Pons (tissue), 1 donor: ENCODE measurements around the gene THSD4.
A peak's percentile ranks its signal among the peaks of the same experiment; 100 is the strongest.
"Not testable (repeated sequence)": the region's sequence is repeated elsewhere in the genome, so short reads cannot be mapped to it uniquely, and the experiment has no call there.

Source experiments
- DNase-seq: peaks from one replicate; pipeline ENCODE4 v3.0.0-alpha.2; 2016; ENCODE audit warnings: low spot score

The THSD4 gene

DNA sequence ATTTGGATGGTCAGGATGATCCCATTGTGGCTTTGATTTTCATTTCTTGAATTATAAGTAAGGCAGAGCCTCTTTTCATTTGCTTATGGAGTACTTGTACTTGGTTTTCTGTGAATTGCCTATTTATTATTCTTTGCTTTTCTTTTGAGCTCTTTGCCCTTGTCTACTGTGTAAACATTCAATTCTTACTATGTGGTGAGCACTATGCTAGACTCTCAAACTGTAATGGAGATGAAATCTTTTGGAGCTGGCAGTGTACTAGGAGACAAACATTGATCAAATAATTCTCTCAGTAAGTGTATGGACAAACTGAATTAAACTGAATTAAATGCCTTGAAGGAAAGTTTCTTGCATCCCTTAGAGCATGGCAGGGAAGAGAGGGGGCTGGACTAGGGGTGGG lies 608.1 kb downstream of the THSD4 start:
- no peak for DNase-seq

DNA sequence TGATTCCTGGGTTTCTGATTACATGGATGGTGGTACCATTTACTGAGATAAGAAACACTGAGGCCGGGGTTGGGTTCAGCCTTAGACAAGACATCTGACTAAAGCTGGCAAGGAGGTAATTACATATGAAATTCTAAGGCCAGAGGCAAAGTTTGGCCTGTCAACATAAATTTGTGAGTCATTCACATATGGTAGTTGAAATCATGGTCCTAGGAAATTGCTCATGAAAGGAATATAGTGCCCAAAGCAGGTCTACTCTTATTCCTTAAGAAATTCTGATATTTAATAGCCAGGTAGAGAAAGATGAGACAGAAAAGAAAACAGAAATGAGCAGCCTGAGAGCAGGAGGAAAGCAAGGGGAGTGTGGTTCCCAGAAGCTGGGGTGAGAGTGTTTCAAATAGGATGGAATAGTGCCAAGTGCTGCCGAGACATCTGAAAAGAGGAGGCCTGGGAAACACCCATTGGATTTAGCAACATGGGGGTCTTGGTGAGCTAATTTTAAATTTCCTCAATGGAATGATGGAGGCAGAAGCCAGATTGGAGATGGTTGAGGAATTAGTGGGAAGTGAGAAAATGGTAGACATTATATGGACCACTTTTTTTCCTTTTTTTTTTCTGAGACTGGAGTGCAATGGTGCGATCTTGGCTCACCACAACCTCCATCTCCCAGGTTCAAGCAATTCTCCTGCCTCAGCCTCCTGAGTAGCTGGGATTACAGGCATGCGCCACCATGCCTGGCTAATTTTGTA lies 610.1 kb downstream of the THSD4 start:
- DNase-seq = not testable (repeated sequence)

DNA sequence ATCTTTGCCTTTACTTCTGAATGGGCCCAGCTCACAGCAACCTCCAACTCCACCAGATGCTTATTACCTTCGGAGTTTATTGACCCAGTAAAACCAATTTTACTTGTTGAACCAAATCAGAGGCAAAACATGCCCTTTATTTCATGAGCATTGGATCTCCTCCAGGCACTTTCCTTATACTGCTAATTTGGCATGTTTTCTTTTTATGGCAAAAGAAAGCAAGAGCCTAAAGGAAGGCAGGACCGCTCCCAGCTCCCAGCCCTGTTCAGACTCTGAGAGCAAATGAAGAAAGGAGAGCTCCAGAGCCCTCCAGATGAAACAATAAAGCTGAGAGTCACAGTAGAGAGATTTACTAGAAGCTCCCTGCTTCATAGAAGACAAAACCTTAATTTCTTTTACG lies 613.6 kb downstream of the THSD4 start:
- DNase-seq = no peak

DNA sequence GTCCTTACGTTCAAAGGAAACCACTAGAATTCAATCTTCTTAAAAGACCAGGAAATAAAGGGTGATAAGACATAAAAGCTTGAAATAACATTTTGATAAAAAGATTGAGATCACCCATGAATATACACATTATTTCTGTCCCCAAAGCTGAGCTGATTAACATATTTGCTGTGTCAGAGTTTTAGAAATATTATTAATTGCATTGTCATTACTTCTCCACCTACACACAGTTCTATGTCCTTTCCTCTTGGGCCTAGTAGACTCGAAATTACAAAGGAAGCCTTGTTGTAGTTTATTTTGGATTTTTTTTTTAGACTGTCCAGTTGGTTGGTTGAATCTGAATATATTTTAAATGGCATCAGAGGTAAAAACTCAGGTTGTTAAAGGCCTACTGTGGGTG lies 614.0 kb downstream of the THSD4 start:
- DNase-seq = no peak

DNA sequence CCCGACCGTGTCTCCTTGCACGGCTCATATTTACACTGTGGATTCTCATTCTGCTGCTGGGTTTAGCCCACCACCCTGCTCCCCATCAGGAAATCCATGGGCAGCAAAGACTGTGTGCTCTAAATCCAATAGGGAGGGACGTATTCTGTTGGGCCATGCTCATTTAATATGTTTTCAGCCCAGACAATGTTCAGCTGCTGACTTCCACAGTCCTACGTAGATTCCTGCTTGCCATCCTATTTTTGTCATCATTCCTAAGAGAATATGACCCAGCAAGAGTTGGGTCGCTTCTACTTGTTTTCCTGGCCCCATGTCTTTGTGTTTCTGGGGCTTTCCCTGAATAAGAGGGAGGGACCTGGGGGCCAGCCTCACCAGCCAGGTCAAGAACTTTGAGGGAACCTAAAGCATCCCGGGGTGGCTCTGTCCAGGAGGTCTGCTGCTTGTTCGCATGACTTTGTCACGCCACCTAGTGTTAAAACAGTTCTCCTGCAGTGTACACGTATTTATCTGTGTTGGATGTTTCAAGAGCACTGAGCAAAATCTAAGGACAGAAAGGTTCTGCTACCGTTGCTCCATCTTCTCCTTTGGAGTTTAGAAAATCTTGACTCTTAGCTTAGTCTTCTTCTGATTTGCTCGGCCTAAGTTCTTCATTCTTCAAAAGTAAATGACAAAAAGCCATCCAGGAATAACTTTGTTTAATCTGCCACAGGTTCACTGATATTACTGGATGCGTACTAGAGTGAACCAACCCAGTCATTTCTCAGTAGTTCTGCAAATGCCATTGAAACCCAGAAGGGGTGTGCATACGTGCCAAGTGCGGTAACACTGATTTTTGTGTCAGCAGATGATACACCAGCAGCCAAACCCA lies 615.2 kb downstream of the THSD4 start:
- DNase-seq = peak; percentile 68

DNA sequence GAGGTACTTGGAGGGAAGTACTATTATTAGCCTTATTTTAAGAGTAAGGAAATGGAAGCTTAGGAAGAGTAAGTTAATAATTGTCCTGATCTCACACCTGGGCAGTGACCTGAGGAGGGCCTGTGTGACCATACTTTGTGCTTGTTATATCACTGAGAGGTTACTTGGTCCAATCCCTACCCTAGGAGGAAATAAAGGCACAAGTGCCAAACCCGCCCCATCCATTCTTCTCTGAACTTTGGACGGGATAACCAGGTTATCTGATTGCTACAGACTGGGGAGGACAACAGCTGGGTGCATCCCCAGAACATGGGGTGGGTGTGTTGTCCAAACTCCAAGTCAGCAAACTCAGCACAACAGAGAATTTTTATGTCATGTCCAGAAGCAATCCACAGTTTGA lies 617.4 kb downstream of the THSD4 start:
- no peak for DNase-seq

DNA sequence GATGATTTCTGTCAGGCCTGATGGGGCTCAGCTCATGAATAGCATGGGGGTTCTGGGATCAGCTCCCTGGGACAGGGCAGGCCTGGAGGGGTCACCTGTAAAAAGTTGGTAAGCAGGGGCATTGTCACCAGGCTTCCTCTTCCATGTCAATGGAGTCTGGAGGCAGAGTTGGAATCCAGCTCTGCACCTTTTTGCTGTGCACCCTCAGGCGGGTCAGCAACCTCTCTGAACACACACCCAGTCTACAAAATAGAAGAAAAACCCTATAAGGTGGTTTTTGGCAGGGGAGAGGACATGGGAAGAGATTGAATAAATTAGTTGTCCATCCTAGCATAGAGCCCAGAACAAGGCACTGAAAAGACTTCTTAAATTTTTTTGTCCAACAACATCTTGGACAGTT lies 617.9 kb downstream of the THSD4 start:
- DNase-seq = no peak

DNA sequence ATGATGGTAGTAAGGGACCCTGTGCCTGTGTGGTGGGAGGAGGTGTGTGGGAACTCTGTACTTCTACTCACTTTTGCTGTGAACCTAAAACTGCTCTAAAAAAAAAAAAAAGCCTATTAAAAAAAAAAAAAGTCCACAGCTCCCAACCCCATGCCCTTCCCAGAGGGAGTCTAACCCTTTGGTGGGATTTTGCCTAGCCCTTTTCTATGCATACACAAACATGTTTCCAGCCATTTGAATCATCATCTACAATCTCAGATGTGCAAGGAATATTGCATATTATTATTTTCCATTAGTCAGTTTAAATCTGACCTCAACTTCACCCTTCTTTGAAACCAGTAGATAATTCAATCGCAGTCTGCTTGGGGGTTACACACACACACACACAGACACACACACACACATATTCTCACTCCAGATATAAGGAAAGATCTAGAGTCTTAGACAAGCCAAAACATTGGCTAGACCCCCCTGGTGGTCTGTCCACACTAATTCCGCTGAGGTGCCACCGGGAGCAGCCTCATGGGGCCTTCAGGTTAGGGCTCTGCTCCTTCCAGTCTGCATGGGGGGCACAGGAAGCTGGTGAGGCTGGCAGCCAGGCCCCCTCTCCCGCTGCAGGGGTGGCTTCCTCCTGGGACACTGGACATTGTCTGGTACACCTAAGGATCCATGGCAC lies 619.6 kb downstream of the THSD4 start:
- DNase-seq = no peak

DNA sequence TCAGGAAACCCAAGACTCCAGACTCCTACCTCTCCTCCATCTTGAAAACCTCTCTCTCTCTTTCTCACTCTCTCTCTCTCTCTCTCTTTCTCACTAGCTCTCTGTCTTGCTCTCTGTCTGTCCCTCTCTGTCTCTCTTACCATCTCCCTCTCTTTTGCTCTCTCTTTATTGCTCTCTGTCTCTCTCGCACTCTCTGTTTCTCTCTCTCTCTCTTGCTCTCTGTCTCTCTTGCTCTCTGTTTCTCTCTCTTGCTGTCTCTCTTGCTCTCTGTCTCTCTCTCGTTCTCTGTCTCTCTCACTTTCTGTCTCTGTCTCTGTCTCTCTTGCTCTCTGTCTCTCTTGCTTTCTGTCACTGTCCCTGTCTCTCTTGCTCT lies 620.1 kb downstream of the THSD4 start:
- no peak for DNase-seq

DNA sequence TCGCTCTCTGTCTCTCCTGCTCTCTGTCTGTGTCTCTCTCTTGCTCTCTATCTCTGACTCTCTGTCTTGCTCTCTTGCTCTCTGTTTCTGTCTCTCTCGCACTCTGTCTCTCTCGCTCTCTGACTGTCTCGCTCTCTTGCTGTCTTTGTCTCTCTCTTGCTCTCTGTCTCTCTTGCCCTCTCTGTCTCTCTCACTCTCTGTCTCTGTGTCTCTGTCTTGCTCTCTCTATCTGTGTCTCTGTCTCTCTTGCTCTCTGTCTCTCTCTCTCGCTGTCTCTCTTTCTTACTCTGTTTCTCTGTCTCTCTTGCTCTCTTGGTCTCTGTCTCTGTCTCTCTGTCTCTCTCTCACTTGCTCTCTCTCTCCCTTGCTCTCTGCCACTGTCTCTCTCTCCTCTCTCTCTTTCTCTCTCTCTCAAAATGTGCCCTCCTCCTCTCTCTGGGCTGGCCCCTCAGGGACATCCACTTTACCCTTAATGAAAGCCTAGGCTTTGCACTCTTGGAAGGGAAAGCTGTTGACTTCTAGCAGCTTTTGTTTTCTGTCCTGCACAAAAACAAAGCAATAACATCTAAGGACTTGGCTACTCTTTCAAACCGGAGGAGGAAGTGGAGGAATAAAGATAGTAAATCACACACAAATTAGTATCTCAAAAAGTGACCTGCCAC lies 621.1 kb downstream of the THSD4 start:
- peak; percentile 19 for DNase-seq

DNA sequence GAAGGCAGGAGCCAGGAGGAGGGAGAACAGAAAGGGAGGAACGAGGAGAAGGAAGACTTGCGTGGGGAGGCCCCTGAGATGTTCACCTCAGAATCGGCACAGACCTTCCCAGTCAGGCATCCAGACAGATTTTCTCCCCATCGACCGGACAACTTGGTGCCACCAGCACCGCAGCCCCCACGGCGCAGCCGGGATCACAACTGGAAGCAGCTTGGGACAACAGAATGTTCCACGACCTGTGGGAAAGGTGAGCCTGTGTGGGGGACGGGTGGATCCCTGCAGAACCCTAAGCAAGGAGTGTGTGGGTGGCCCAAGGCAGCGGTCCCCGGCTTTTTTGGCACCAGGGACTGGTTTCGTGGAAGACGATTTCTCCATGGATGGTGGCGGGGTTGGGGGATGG lies 622.5 kb downstream of the THSD4 start:
- no peak for DNase-seq

DNA sequence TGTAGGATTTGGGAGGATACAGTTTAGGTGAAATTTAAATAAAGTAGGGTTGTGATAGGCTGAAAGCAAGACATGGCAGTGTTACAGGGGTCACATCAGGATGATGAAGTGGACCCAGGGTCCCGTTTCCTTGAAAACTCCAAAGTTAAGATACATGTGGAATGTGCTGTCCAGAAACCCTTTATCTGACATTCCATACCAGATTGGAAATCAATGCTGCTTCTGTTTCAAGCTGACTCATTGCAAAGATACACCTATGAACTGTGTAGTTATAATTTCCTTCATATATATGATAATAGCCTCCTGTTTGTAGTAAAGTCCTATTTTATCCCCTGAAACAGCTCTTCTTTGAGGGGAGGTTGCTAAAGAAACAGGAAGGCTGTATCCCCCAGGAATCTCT lies 624.1 kb downstream of the THSD4 start:
- DNase-seq = no peak

DNA sequence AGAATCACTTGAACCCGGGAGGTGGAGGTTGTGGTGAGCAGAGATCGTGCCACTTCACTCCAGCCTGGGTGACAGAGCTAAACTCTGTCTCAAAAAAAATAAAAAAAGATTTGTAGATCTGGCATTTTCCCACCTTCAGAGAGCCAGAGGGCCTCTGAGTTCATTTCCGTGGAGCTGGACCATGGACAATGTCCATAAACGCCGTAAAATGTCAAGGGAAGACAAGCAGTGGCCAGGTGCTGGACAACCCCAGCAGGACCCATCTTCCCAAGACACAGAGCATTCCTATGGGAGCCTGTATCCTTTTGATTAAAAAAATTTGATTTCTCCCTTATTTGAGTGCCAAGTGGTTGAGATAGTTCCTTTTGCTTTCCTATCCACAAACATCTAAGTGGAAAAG lies 627.7 kb downstream of the THSD4 start:
- no peak for DNase-seq

DNA sequence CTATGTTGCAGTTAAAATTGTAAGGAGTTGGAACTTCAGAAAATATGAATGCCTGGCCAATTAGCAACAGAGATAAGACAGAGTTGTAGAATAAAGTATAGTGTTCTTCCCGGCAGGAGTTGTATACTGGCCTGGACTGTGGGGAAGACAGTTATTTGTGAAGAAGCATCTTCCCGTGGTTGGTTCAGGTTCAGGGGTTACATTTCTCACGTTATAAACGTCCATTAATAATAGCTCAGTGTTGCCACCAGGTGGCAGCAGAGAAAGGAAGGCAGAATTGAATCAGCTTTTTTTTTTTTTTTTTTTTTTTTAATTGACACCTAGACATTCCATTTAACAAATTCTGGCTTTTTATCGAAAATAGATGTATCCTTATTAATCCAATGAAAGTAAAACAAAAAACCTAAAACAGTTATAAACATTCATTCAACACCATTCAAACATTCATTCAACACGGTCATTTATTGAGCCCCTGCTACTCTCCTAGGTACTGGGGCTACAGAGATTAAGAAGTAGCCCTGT lies 628.7 kb downstream of the THSD4 start:
- peak; percentile 37 for DNase-seq

DNA sequence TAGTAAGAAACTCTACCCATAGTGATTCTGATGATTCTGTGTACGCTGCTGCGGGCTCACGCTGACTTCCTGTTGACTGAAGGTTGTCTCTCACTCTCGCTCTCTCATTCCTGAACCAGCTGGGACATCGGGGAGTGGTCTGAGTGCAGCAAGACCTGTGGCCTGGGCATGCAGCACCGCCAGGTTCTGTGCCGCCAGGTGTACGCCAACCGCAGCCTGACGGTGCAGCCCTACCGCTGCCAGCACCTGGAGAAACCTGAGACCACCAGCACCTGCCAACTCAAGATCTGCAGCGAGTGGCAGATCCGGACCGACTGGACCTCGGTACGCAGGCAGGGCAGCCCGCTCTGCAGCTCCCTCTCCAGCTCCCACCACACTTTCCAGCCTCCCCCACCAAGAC lies 631.4 kb downstream of the THSD4 start:
- DNase-seq = no peak

DNA sequence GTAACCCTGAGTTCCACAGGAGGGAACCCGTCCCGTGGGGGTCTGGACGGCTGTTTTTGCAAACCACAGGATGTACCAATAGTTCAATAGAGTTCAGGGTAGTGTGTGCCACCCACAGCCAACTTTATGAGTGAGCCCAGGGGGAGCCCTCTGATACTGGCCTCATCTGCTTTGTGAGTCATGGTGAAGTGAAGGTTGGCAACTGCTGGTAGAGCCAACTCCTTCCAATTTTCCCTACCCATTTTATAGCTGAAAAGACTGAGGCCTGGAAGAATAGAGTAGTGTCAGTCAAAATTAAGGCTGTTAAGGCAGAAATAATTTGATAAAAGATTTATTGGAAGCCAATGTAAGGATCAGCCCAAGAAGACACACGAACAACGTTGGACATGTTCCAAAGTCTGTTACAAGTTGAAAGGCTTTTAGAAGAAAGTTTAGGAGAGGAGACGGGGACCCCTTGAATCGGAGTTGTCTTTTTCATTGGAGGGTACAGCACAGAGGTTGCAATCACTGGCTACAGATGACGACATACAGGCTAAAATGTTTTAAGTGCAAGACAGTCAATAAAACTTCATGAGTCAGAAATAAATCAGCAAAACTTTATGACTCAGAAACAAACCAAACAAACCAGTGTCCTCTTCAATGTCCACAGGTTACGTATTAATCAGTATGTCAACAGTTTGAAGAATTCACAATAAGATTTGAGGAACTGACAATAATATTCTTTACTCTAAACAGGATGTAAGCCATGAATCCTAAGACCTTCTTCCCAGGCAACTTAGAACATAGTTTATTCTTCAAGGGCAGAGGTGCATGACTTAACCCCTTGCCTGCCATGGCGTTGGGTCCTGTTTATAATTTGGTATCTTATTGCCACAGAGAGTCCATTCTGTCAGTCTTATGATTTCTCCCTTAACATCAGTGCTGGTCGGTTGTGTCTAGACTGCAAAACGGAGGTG lies 632.1 kb downstream of the THSD4 start:
- no peak for DNase-seq

DNA sequence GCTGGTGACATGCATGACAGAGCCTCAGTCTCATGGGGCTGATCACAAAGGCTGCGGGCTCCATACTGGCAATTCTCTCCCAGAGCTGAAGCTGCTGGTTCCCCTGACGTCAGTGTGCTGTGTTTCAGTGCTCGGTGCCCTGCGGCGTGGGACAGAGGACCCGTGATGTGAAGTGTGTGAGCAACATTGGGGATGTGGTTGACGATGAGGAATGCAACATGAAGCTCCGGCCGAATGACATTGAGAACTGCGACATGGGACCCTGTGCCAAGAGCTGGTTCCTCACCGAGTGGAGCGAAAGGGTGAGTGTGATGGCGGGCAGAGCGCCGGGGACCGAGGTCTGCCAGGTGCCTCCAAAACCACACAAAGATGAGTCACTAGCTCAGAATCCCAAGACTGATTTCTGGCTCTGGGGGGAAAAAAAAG lies 633.0 kb downstream of the THSD4 start:
- DNase-seq = no peak

DNA sequence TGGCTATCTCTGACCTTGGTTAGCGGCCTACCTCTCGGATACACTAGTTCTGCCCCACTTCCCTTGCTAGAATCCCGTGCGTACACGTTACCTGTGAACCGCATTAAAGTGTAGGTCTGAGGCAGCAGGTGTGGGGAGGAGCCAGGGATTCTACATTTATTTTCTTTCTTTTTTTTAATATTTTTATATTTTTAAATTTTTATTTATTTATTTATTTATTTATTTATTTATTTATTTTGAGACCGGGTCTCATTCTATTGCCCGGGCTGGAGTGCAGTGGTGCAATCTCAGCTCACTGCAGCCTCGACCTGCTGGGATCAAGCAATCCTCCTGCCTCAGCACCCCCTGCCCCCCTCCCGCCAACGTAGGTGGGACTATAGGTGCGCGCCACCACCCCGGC lies 634.2 kb downstream of the THSD4 start:
- no peak for DNase-seq

DNA sequence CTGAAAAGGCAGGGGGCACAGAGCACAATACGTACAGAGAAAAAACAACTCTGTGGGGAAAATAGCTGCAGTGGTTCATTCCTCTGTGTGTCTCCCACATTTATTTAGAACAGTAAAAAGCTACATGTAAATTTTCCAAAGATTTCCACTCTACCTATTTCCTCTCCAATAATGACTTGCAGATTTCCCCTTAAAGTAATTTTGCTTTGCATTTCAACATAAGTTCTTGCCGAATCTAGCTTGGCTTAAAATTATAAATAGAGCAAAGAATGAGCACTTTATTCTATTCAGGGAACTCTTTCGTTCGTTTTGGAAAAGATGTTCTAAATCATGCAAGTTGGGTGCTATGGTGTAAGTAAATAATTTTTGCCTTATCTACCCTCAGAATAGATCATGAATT lies 636.9 kb downstream of the THSD4 start:
- no peak for DNase-seq

DNA sequence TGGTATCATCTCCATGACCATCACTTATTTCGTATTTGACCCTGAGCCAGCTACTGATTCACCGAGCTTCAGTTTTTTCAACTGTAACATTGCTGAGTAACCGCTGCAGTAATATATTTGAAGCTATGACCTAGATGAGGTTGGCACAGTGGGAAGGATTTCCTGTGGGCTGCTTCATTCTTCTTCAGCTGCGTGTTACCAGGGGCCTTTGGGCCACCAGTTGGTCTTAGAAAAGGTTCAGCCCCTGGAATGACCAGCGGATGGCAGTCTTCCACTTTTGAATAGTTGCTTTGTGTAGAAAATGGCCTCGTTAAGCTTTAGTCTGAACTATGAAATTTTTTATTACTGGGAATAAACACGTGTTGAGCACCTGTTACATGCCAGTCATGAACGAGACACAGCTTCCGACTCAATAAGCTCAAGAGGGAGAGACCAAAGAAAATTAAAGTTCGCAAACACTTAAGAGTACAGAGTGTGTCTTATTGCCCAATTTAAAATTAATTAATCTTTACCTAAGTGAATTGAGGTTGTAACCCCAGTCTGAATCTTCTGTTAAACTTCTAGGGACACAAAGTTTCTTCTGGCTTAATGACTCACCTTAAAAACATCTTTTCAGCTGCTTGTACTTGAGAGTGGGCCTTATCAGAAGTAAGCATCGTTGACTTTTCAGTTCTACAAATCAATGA lies 637.5 kb downstream of the THSD4 start:
- peak; percentile 26 for DNase-seq
